GM12892 (cell line): ENCODE measurements around the gene ANO2.

ENCODE experiments used
- DNase-seq: peaks from one replicate; pipeline ENCODE4 v3.0.0; 2011; ENCODE audit not compliant: insufficient read length
- FAIRE-seq: peaks from 2 replicates; lab custom pipeline; 2011; peaks lifted over from hg19 to GRCh38; lab: Jason Lieb, UNC
- POLR2A ChIP-seq: IDR thresholded peaks from 2 replicates; pipeline ENCODE4 v1.6.1; 2011; ENCODE audit warnings: low read depth, low read length, control low read depth
- POLR2AphosphoS5 ChIP-seq: IDR thresholded peaks from 2 replicates; pipeline ENCODE4 v1.6.1; 2011; ENCODE audit warnings: low read depth, low read length, control low read depth
- TAF1 ChIP-seq: IDR thresholded peaks from 2 replicates; pipeline ENCODE4 v1.6.1; 2011; ENCODE audit warnings: low read depth, mild to moderate bottlenecking, control low read depth, low read length, borderline replicate concordance

ANO2 gene

GRCh38 chr12:5575987-5576386 lies 369.1 kb downstream of the ANO2 start:
- FAIRE-seq (no peak), DNase-seq (no peak)
- TF ChIP-seq TAF1: no peak
- no peak for TF ChIP-seq POLR2AphosphoS5
- no peak for TF ChIP-seq POLR2A

DNA sequence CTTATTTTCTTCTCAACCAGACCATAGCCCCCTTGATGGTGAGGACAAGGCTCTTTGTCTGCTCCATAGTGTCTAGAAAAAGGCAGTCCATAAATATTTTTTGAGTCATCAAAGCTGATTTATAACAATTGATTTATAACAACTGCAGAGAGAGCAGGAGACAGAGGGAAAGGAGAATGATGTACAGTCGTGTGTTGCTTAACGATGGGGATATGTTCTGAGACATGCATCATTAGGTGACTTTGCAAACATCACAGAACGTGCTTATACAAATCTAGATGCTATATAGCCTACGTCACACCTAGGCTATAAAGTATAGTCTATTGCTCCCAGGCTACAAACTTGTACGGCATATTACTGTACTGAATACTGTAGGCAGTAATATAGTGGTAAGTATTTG lies 369.8 kb downstream of the ANO2 start:
- TF ChIP-seq POLR2A: no peak
- TF ChIP-seq POLR2AphosphoS5: no peak
- no peak for TF ChIP-seq TAF1
- no peak for DNase-seq
- no peak for FAIRE-seq

DNA sequence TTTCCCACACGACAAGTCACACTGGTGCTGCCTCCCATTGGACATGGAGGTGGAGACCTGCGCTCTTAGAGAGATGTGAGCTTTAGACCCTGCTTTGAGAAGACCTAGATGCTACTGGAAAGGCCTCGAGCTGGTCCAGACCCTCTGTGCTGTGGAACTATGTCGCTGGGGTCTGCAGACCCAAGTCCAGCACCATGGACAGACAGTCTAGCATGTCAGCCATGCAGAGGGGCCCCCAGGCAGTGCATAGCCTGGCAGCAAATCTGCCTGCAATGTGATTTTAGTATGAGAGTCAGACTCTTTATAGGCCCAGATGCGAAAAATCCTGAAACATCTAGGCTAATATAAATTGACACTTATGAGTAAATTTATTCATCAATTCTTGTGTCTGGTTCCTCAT lies 371.7 kb downstream of the ANO2 start:
- TF ChIP-seq POLR2AphosphoS5 (no peak), TAF1 (no peak), POLR2A (no peak)
- FAIRE-seq (no peak), DNase-seq (no peak)

- no peak for FAIRE-seq
These were observed 373.9 kb downstream of the ANO2 start for GRCh38 chr12:5571115-5571514.

DNA sequence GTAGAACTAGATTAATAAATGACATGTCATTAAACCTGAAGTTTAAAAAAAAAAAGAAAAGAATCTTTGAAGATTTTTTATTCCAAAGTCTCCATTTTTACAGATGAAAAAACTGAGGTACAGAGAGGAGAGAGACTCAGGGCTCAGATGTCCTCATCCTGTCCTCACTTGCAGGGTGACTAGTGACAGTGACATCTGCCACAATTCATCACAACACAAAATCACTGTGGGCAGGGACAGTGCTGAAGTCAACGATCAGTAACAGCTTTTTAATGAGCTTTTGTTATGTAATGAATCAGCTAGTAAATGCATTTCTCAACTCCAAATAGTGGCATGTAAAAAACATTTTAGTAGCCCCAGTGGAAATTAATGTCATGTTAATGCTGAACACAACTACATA lies 374.6 kb downstream of the ANO2 start:
- FAIRE-seq: no peak
- TF ChIP-seq POLR2A: no peak
- TF ChIP-seq POLR2AphosphoS5: no peak
- no peak for TF ChIP-seq TAF1
- DNase-seq: no peak

More at GRCh38 chr12:5571115-5571514, 373.9 kb downstream of the ANO2 start:
- no peak for TF ChIP-seq TAF1
- TF ChIP-seq POLR2AphosphoS5: no peak
- no peak for TF ChIP-seq POLR2A
- no peak for DNase-seq

GRCh38 chr12:5568325-5568981 lies 376.6 kb downstream of the ANO2 start:
- DNase-seq (no peak), FAIRE-seq (no peak)
- TF ChIP-seq POLR2A (no peak), TAF1 (no peak)

GRCh38 chr12:5567016-5567725 lies 377.9 kb downstream of the ANO2 start:
- FAIRE-seq: no peak
- no peak for TF ChIP-seq POLR2AphosphoS5
- no peak for TF ChIP-seq TAF1
- TF ChIP-seq POLR2A: no peak

DNA sequence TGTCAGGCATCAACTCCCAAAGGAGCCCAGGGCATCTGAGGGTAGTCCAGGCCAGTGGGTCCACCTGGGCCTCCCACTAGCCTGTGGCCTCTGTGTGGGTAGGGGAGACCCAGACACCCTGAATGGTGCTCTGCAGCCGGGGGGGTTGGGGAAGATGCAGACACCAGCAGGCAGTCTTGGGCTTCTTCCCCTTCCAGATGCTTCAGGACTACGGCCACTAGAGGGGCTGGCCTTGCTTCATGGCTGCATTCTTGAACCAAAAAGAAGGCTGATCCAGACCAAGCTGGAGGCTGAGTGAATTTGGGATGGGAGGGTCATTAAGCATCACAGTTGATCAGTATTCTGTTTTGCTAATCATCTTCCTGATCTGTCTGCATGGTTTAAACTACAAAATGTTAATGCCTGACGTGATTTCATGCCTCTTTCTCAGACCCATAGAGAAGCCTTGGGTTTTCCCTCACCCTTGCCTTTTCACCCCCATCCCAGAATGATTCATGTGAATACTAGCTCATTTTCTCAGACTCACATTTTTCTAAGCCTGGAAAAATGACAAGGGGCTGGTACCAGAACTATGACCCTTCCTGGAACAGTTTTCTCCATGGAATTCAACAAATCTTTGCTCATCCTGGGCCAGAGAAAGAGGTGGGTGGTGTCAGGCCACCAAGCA lies 379.0 kb downstream of the ANO2 start:
- no peak for DNase-seq

More at GRCh38 chr12:5567016-5567725, 377.9 kb downstream of the ANO2 start:
- no peak for DNase-seq

GRCh38 chr12:5562581-5562980 lies 382.5 kb downstream of the ANO2 start:
- DNase-seq (no peak), FAIRE-seq (no peak)
- no peak for TF ChIP-seq TAF1
- TF ChIP-seq POLR2AphosphoS5: no peak

More for the DNA sequence above, 379.0 kb downstream of the ANO2 start:
- FAIRE-seq: no peak
- TF ChIP-seq POLR2AphosphoS5 (no peak), TAF1 (no peak), POLR2A (no peak)

DNA sequence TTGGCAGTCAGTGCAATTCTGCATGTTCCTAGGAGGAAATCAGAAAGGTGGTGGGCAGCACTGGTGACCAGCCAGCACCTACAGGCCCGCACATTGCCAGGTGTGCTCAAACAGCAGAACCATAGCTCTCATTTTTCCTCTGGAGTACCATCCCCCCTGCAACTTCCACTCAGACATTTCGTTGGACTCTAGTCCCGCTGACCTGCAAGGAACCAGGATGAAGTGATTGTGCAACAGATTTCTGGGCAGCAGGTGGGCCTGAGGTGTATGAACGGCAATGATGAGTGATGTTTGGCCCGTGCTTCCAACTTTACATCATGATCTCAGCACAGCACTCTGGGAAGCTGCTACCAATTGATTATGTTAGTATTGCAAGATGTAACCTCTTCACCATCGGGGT lies 383.2 kb downstream of the ANO2 start:
- DNase-seq: no peak
- TF ChIP-seq TAF1 (no peak), POLR2AphosphoS5 (no peak), POLR2A (no peak)
- FAIRE-seq: no peak

DNA sequence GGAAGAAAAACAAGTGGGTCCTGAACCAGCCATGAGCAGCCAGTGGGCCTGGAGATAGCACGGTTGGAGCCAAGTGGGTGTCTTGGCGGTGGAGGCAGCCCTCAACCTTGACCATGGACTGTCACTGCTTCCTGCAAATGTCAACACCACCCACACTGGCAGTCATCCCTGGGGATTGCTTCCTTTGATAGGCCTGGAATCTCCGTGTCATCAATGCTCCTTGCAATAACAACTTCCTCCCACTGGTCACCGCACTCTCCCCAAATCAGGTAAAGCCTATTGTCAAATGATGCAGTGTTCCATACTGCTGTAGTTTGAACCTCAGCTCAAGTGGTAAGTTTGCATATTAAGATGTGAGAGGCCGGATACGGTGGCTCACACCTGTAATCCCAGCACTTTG lies 384.0 kb downstream of the ANO2 start:
- no peak for DNase-seq
- TF ChIP-seq POLR2AphosphoS5: no peak
- TF ChIP-seq POLR2A: no peak
- TF ChIP-seq TAF1: no peak
- no peak for FAIRE-seq
